ENCODE measurements around the gene ARV1.

GRCh38 chr1:230964896-230965295, 14.0 kb upstream of the ARV1 start:
- TF ChIP-seq, protein P1, sequence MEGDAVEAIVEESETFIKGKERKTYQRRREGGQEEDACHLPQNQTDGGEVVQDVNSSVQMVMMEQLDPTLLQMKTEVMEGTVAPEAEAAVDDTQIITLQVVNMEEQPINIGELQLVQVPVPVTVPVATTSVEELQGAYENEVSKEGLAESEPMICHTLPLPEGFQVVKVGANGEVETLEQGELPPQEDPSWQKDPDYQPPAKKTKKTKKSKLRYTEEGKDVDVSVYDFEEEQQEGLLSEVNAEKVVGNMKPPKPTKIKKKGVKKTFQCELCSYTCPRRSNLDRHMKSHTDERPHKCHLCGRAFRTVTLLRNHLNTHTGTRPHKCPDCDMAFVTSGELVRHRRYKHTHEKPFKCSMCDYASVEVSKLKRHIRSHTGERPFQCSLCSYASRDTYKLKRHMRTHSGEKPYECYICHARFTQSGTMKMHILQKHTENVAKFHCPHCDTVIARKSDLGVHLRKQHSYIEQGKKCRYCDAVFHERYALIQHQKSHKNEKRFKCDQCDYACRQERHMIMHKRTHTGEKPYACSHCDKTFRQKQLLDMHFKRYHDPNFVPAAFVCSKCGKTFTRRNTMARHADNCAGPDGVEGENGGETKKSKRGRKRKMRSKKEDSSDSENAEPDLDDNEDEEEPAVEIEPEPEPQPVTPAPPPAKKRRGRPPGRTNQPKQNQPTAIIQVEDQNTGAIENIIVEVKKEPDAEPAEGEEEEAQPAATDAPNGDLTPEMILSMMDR (conservative IDR thresholded peaks at IDR 0.05 in 1 of 2, IDR thresholded peaks at IDR 0.05 in 1 of 2; ENCODE audit: extremely low read depth in 1 of 2, insufficient read depth in 1 of 2, low read depth in 1 of 2, low read length in 2 of 2): no peak
- TF ChIP-seq EZH2 (IDR thresholded peaks at IDR 0.05; ENCODE audit: borderline replicate concordance, low read length): no peak
